Stimulated activated CD8-positive, alpha-beta memory T cell treated with anti-CD3 and anti-CD28 coated beads, Interleukin-12 subunit alpha, Interleukin-12 subunit beta, amount 100 ng/mL, for 24 hours (primary cell): ENCODE results near the gene NES.

ENCODE experiments used
- DNase-seq: peaks from one replicate; pipeline ENCODE4 v3.0.0-alpha.2; 2020; ENCODE audit errors: extremely low read depth

Gene NES

GRCh38 chr1:156662005-156662799 lies 15.0 kb downstream of the NES start:
- DNase-seq, result no peak

- no peak for DNase-seq
Observed at GRCh38 chr1:156660752-156661112, 16.5 kb downstream of the NES start.

- DNase-seq, result peak; percentile 85
Observed at GRCh38 chr1:156659988-156660751, 17.0 kb downstream of the NES start.

GRCh38 chr1:156659661-156659987 lies 17.6 kb downstream of the NES start:
- no peak for DNase-seq

GRCh38 chr1:156658945-156659574 lies 18.1 kb downstream of the NES start:
- DNase-seq, result no peak

GRCh38 chr1:156658496-156658895 lies 18.7 kb downstream of the NES start:
- DNase-seq, result no peak

- DNase-seq, result no peak
Observed at GRCh38 chr1:156657741-156658319, 19.4 kb downstream of the NES start.

GRCh38 chr1:156656806-156657740 lies 20.1 kb downstream of the NES start:
- DNase-seq, result peak; percentile 30

- no peak for DNase-seq
Observed at GRCh38 chr1:156655904-156656516, 21.2 kb downstream of the NES start.

GRCh38 chr1:156655151-156655903 lies 21.9 kb downstream of the NES start:
- no peak for DNase-seq

- no peak for DNase-seq
Observed at GRCh38 chr1:156654700-156655099, 22.5 kb downstream of the NES start.

- no peak for DNase-seq
Observed at GRCh38 chr1:156652992-156653355, 24.2 kb downstream of the NES start.

GRCh38 chr1:156652131-156652991 lies 24.8 kb downstream of the NES start:
- no peak for DNase-seq

GRCh38 chr1:156648951-156649350 lies 28.3 kb downstream of the NES start:
- no peak for DNase-seq

GRCh38 chr1:156648496-156648895 lies 28.7 kb downstream of the NES start:
- no peak for DNase-seq

- DNase-seq, result no peak
Observed at GRCh38 chr1:156647351-156647750, 29.9 kb downstream of the NES start.

GRCh38 chr1:156646738-156647211 lies 30.4 kb downstream of the NES start:
- DNase-seq, result no peak

- no peak for DNase-seq
Observed at GRCh38 chr1:156645666-156646065, 31.5 kb downstream of the NES start.

GRCh38 chr1:156645056-156645455 lies 32.2 kb downstream of the NES start:
- DNase-seq, result no peak
